Measurements from ENCODE around the gene ROR1.
A peak's percentile ranks its signal among the peaks of the same experiment; 100 is the strongest.

Gene ROR1

DNA sequence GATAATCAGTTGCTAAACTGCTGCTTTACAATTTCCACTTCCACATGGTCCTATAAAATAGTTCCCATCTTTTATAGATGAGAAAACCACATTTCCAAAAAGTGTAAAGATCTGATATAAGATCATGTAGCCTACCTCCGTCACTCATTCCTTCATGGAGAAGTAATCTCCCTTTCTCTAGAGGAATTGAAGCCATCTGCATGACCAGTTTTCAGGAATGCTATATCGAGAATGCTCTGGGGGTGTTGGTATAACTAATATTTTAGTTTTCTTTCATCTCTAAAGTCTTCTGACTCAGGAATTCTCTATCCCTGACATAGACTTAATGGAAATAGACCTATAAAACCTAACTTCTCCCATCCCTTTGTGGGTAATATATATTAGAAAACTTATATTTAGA, 256.6 kb downstream of the ROR1 start:
- no peak for DNase-seq (ENCODE audit: low spot score)

DNA sequence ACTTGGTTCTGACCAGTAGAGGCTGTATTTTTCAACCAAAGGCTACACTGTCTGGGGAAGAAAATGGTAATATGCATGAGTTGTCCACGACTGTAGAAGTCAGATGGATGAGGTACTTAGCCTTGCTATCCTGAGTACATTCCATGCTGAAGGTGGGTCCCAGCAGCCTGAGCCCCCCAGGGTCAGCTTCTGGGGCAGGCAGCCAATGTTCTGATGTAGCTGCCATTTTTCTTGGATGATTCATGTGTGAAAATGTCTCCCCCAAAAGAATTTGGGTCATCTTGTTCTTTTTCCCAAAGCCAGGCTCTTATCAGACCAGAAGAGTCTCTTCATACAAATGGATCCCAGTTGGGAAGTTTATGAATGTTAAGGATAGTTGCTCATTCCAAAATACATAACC, 257.4 kb downstream of the ROR1 start:
- DNase-seq (ENCODE audit: low spot score), result no peak

DNA sequence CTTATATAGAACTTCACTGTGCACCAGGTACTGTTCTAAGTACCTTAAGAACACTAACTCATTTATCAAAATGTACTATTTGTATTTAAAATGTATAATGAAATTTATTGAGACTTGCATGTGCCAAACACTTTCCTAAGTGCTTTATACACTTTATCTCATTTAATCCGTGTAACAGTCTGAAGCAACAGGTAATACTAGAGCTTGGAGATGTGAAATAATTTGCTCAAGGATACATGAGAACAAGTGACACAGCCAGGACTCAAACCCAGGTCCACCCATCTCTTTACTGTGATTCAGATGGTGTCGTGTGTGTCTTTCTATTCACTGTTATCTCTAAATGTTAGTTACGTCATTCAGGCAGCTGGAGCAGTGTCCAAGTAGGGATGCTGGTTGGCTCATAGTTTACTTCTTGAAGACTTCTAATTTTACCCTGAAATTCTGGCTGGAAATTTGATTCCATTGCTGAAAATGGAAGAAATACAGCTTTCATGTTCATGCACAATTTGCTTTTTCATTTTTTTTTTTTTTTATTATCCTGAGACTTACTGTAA, 259.9 kb downstream of the ROR1 start:
- DNase-seq (ENCODE audit: low spot score), result no peak

DNA sequence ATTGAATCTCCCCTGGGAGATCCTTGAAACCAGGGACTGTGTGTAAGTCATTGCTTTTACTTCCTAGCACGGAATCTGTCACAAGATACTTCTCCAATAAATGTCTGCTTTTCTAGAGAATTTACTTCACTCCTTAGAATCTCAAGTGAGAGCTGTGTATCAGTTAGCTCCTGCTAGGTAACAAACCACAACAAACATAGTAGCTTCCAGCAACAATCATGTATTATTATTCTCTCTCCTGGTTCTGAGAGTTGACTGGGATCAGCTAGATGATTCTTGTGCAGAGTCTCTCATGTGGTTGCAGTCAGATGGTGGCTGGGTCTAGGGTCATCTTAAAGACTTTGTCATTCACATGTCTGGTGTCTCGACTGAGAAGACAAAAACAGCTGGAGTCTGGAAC, 262.7 kb downstream of the ROR1 start:
- no peak for DNase-seq (ENCODE audit: low spot score)

DNA sequence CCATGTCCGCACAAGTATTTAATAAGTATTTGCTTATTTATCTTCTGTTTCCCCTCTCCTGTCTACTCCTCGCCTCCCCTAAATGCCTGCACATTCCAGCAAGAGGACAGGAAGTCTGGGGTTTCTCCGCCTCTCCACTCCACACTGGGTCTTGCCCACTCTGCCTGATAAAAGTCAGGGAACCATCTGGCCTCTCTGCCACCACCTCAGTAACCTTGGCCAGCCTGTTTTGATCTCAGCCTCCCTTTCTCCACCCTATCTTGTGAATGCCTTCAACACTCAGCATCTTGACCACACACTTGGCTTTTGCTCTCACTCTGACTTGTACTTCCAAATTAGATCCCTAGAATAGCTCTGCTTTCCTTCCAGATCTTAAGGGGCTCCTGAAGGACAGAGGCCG, 264.3 kb downstream of the ROR1 start:
- no peak for DNase-seq (ENCODE audit: low spot score)

DNA sequence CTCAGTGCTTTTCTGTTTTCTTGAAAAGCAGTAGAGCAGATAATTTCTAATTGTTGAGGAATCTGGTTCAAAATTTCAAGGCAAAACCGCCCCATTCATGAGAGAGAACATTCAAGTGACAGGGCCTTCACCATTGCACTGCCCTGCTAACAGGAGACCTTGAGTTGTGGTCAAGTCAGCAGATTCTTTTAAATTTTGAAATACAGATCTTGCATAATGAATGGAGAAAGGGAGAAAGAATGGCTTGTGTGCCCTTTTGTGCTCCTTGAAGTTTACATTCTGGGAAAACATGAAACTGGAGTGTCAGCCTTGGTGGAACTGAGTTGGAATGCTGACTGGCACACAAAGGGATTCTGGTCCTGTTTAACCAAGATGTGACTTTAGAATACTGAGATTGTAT, 265.1 kb downstream of the ROR1 start:
- DNase-seq (ENCODE audit: low spot score), result no peak

GRCh38 chr1:64039390-64039926, 265.6 kb downstream of the ROR1 start:
- peak; percentile 62 for DNase-seq (ENCODE audit: low spot score)

DNA sequence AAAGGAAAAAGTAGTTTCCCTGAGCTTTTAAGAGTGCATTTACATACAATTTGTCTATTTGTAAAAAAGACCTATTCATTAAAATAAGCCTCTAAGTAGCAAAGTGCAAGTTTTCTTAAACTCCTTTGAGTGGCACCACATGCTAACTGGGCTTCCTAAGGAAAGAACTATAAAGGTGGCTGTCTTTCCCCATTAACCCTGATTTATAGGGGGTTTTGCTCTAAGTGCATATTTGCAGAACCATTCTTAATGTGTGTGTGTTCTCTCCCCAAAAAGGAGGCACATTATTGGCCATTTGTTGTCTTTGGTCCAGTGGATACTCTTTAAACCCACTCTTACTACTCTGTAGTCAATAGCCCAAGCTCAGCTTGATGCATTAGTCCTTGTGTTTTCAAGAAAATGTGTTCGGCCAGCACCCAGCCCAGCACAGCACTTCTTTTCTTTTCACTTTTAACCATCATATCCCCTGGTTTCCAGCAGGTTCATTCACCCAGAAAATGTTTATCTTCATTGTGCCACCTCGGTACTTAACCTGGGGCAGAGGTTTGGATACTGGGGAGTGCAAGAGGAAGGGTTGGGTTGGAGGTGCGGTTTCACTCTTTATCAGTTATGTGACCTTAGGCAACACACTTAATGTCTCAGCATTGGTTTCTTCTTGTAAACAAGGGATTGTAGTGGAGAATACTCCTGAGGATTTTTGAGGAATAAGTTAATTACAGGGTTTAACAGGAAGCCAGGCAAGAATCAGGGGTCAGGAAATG, 267.7 kb downstream of the ROR1 start:
- no peak for DNase-seq (ENCODE audit: low spot score)

GRCh38 chr1:64042331-64043100, 268.7 kb downstream of the ROR1 start:
- DNase-seq (ENCODE audit: low spot score), result peak; percentile 57

DNA sequence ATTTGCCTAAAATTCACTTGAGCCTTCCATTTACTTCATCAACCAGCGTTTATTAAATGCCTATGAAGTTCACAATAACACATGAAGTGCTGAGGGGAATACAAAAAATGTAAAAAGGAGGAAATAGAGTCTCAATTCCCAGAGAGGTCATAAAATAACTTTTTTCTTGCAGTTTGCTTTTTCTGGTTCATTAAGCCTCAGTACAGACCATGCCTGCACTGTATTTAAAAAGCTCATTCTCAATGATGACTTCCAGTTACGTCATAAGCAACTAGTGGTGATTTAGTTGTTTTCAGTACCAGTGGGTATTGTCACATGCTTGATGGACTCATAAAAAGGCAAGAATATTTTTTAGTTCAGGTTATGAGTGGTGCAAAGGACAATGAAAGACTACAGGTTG, 269.5 kb downstream of the ROR1 start:
- DNase-seq (ENCODE audit: low spot score), result no peak

- DNase-seq (ENCODE audit: low spot score), result no peak
Measured at GRCh38 chr1:64043976-64044375, 270.2 kb downstream of the ROR1 start.

DNA sequence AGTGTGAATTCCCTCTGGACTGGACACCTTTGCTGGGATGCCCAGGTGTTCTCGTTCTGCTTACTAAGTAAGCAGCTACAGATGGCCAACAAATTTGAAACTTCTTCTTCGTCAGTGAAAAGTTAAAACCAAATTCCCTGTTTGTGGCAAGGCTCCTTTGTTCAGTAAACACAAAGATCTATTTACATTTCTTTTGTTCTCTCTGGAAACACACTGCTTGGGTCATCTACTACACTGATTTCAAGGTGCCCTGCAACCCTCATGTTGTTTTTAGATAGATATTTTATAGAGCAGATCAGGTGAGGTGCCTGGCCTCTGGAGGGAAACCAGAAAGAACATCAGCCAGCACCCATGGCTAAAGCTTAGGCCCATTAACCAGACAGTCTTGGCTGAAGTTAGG, 272.4 kb downstream of the ROR1 start:
- DNase-seq (ENCODE audit: low spot score), result no peak

DNA sequence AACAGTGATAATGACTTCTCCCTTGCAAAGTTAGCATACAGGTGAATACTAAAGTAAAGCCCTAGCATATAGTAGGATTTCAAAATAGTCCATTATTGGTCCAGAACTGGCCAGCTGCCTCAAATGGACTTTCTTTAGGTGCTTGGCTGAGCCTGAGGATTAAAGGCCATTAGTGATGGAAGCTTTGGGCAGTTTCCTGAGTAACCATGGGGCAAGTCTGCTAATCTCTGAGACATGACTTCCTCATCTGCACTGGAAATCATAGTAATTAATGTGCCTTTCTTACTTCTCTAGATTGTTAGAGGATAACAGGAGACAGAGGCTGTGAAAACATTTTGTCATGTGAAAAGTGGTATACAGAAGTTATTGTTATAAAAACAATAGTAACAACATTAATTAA, 273.1 kb downstream of the ROR1 start:
- DNase-seq (ENCODE audit: low spot score), result no peak

- no peak for DNase-seq (ENCODE audit: low spot score)
Measured at GRCh38 chr1:64047549-64047996, 273.8 kb downstream of the ROR1 start.

DNA sequence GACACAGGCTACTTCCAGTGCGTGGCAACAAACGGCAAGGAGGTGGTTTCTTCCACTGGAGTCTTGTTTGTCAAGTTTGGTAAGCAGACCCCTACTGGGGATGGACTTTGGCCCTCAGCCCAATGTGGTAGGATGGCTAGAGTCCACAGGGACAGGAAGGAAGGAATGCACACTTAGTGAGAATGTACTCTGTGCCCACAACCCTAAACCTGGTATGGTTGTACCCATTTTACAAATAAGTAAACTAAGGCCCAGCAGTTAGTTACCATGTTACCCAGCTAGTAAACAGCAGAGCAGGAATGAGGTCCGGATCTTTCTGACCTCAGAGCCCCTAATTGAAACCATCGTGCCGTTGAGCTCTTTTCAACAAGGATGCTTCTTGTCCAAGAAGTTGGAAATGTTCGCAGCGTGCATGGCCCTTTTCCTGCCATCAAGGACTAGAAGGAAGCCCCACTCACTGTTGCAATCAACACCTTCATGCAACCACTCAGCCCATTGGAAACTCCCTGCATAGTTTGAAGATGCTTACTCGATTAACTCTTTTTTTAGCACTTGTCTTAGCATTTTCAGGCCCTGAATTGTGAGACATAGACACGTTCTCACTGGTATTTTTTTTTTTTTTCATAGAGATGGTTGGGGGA, 276.2 kb downstream of the ROR1 start:
- no peak for DNase-seq (ENCODE audit: low spot score)

GRCh38 chr1:64050601-64051000, 276.8 kb downstream of the ROR1 start:
- no peak for DNase-seq (ENCODE audit: low spot score)

DNA sequence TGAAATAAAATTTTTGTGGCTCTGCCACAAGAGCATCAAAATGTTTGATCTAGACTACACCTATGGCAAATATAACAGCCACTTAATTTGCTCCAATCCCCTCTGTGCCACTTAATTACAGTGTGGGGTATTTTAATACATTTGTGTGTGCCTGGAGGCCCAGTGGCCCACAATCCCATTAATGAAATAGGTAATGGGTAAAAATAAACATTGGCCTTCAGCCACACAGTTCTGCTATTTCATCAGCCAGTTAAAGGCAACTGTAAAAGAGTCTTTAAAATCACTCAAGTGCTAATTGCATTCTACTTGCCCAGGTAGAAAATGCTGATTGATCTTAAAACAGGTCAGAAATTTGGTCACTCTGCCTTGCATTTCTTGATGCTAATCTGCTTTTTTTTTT, 278.0 kb downstream of the ROR1 start:
- DNase-seq (ENCODE audit: low spot score), result no peak

- DNase-seq (ENCODE audit: low spot score), result no peak
Measured at GRCh38 chr1:64052777-64053176, 279.0 kb downstream of the ROR1 start.

DNA sequence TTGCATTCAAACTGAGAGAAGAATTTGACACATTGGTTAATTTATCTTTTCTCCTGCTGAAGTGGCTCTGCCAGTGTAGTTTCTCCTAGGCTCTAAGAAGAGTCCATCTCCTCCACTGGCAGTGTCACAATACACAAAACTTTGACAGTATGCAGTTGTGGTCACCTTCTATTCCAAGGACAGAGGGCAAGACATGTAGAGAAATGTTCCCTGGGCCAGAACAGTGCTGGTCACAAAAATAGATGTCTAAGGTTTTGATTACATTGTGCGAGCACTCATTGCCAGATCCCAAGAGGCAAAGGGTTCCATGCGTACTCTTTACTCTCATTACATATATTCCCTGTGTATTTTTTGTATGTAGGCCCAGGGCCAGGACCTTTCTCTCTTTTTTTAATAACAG, 281.5 kb downstream of the ROR1 start:
- no peak for DNase-seq (ENCODE audit: low spot score)

DNA sequence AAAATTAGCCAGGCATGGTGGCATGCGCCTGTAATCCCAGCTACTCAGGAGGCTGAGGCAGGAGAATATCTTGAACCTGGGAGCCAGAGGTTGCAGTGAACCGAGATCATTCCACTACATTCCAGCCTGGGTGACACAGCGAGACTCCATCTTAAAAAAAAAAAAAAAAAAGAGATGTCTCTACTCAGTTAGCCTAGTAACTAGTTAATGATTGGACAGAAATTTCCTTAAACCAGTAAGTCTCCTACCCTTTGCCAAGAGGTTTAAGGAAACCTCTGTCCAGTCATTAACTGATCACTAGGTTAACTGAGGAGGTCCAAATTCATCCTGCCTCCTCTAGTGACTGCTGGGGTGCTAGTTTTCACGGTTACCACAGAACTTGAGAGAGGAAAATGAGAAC, 285.7 kb downstream of the ROR1 start:
- DNase-seq (ENCODE audit: low spot score), result no peak

GRCh38 chr1:64060611-64061302, 286.9 kb downstream of the ROR1 start:
- no peak for DNase-seq (ENCODE audit: low spot score)

Measured in hepatic stellate cell (primary cell).